ENCODE measurements around the gene ZC2HC1C. TPM values are rescaled to one million over a fixed set of nuclear protein-coding genes. Genes with fewer than 3 reads are reported as not detected.
A peak's percentile ranks its signal among the peaks of the same experiment; 100 is the strongest.

ZC2HC1C gene
- total and polyA plus RNA-seq, 2 of the 13 experiments (the other 11 are each of a cell fraction or from before 2014, with no cell fraction given), result 3.3 to 3.5 TPM

GRCh38 chr14:75069121-75069810, at the start of gene ZC2HC1C (continued):
- TF ChIP-seq GABPB1 (CRISPR knock-in tag; IDR thresholded peaks at IDR 0.05) (peak; percentile 79; the same call in 1 of the 2 replicates), ZNF883 (CRISPR knock-in tag; IDR thresholded peaks at IDR 0.05; ENCODE audit: not compliant biosample characterization) (peak; percentile 17), DNMT1 (CRISPR knock-in tag; IDR thresholded peaks at IDR 0.05) (no peak), ARID5B (CRISPR knock-in tag; IDR thresholded peaks at IDR 0.05) (peak; percentile 24; the same call in 1 of the 2 replicates), FOXK1 (CRISPR knock-in tag; IDR thresholded peaks at IDR 0.05; ENCODE audit: borderline replicate concordance, low read depth) (peak; percentile 30; the same call in 1 of the 2 replicates), ZNF121 (CRISPR knock-in tag; IDR thresholded peaks at IDR 0.05) (no peak), ZHX2 (IDR thresholded peaks at IDR 0.05; ENCODE audit: low read depth) (0 out of 2 replicates have a peak, but pooled peaks have one; percentile 49), ZHX2 (CRISPR knock-in tag; IDR thresholded peaks at IDR 0.05; ENCODE audit: borderline replicate concordance) (peak; percentile 94), ZNF574 (CRISPR knock-in tag; IDR thresholded peaks at IDR 0.05) (peak; percentile 62), BRD4 (CRISPR knock-in tag; IDR thresholded peaks at IDR 0.05) (peak; percentile 63), ZNF484 (CRISPR knock-in tag; IDR thresholded peaks at IDR 0.05; ENCODE audit: borderline replicate concordance, low read depth) (no peak), ZFP90 (CRISPR knock-in tag; IDR thresholded peaks at IDR 0.05; ENCODE audit: borderline replicate concordance) (peak; percentile 83), POLR2AphosphoS5 (IDR thresholded peaks at IDR 0.05; ENCODE audit: low read depth, low read length) (peak; percentile 86), HDAC6 (IDR thresholded peaks at IDR 0.05; ENCODE audit: low read depth, low read length) (no peak), ZNF749 (CRISPR knock-in tag; IDR thresholded peaks at IDR 0.05; ENCODE audit: borderline replicate concordance) (no peak)
